Right renal cortex interstitium (tissue), 3 donors: ENCODE data around the gene IQGAP1. TPM values are rescaled to one million over a fixed set of nuclear protein-coding genes. Genes with fewer than 3 reads are reported as not detected.

ENCODE experiments used
- DNase-seq, 3 donors: peaks; one replicate each; pipeline ENCODE4 v3.0.0-alpha.2; 2013; ENCODE audit warnings: low read depth in 3 of 3, low spot score in 2 of 3
- polyA plus RNA-seq, 3 donors: library from polyadenylated mRNA; unstranded; fragments of 120-200 nt; gene quantifications; one replicate each; pipeline ENCODE4 v1.2.1, GENCODE V29; 2013; ENCODE audit not compliant: insufficient read length in 3 of 3

IQGAP1 gene
- polyA plus RNA-seq, 3 donors = 179 to 208 (median 195) TPM

GRCh38 chr15:90432253-90432652 is 44.2 kb downstream of the IQGAP1 start:
- DNase-seq = no peak

DNA sequence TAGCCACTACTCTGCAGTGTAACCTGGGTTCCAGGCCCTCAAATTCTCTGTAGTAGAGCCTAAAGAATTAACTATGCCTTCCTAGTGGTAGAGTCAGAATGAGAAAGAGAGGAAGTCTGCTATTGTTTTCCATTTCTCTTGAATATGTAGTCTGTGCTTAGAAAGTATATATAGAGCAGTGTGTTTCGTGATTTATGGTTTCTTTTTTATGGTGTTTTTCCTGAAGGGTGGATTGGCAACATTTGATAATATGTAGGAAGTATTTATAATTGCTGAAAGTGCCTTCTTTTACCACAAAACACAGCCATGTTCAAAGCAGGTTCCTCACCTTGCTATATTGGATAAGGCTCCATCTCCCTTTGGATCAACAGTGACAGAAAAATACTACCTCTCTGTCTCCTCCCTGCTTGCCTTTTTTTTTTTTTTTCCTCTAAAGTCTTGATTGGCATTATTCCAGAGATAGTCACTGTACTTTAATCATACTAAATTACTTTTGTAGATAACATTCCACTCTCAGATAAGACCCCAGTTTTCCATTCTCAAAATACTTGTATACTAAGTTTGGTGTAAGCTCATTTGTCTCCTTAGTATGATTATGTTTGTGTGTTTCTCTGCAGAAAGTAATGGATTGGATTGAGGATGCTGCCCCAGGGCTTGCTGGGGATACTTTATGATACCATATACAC is 47.8 kb downstream of the IQGAP1 start:
- DNase-seq = no peak

DNA sequence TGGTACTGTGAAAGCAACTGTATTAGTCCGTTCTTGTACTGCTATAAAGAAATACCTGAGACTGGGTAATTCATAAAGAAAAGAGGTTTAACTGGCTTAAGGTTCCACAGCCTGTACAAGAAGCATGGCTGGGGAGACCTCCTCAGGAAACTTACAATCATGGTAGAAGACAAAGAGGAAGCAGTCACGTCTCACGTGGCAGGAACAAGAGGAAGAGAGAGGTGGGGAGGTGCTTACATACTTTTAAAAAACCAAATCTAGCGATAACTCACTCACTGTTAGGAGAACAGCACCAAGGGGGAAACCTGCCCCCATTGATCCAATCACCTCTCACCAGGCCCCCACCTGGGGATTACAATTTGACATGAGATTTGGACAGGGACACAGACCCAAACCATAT is 48.9 kb downstream of the IQGAP1 start:
- no peak for DNase-seq

DNA sequence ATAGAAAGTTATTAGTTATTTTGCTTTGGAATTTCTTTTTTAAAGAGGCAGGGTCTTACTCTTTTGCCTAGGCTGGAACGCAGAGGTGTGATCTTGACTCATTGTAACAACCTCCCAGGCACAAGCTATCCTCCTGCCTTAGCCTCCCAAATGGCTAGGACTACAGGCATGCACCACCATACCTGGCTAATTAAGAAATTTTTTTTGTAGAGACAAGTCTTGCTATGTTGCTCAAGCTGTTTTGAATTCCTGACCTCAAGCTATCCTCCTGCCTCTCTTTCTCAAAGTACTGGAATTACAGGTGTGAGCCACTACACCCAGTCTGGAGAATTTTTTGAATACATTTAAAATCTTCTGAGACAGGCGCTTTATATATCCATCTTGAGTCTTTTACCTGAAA is 49.5 kb downstream of the IQGAP1 start:
- DNase-seq = no peak

DNA sequence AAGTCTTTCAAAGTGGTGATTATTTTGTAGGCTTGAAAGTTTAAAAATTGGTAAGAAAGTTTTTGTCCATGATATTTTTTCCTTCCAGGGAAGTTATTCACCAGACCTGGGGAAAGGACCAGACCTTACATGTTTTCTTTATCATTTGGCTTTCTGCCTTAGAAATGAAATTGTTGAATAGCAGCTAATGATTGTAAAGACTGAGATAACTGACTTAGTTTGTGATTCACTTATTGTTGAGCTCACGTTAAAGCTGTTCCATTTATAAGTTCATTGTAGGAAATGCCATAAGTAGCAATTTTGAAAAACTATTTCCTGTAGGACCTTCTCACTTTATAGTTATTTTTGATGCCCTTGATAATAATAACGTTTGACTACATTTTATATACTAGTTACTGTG is 51.9 kb downstream of the IQGAP1 start:
- DNase-seq = no peak

DNA sequence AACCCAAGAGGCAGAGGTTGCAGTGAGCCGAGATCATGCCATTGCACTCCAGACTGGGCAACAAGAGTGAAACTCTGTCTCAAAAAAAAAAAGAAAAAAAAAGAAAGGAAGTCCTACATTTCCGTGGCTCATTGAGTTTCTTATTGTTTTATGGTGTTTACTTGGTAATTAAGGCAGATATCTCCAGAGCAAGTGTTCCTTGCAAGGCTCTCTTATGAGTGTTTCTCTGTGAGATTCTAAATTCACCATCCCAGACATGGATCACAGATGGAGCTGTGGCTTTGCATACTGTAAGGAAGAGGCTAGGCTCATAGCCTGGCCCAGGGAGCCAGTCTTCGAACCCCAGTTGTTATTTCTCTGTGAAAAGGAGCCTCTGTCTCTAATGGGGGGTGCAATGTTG is 53.0 kb downstream of the IQGAP1 start:
- no peak for DNase-seq

DNA sequence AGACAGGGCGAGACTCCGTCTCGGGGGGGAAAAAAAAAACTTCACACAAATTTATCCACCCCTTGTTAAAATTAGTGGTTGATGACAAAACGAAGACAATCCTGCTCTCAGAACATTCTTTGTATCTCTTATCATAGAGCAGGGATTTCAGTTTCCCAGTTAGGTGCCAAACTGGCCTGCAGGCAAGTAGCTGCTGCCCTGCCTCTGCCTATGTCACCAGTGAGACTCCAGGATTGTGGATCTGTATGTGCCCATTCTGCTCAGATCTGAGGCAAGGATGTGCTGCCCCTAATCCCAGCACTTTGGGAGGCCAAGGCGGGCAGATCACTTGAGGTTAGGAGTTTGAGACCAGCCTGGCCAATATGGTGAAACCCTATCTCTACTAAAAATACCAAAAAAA is 54.4 kb downstream of the IQGAP1 start:
- no peak for DNase-seq

- DNase-seq = no peak
Measured at GRCh38 chr15:90449206-90449735, 61.2 kb downstream of the IQGAP1 start.

DNA sequence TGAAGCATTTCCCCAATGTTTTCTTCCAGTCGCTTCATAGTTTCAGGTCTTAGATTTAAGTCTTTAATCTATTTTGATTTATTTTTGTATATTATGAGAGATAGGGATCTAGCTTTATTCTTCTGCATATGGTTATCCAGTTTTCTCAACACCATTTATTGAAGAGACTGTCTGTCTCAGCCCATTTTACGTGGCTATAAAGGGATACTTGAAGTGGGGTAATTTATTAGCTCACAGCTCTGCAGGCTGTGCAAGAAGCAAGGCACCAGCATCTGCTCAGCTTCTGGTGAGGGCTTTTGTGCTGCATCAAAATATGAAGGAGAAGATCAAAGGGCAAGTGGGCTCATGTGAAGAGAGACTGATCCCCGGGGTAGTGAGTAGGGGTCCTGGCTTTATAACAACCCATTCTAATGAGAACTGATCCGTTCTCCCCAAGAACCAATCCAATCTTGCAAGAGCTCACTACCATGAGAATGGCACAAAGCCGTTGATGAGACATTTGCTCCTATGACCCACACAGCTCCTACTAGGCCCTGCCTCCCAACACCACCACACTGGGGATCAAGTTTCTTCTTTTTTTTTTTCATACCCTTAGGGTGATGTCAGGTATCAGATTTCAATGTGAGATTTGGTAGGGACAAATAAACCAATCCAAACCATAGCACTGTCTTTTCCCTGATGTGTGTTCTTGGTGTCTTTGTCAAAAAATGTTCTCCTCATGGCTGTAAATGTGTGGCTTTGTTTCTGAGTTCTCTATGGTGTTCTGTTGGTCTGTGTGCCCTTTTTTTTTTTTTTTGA is 63.2 kb downstream of the IQGAP1 start:
- DNase-seq = no peak

DNA sequence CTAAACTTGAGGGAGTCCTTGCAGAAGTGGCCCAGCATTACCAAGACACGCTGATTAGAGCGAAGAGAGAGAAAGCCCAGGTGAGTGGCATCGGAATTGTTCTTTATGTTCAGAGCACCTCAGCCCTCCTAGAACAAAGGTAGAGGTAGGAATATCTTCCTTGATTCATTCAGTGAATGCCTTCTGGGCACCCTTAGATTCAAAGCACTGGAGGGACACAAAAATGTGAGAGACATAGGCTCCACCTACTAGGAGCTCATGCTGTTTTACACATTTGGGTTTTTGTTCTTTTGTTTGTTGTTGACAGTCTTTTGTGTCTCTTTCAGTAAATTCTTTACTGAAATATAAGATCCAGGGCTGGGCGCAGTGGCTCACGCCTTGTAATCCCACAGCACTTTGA is 68.2 kb downstream of the IQGAP1 start:
- DNase-seq = no peak

DNA sequence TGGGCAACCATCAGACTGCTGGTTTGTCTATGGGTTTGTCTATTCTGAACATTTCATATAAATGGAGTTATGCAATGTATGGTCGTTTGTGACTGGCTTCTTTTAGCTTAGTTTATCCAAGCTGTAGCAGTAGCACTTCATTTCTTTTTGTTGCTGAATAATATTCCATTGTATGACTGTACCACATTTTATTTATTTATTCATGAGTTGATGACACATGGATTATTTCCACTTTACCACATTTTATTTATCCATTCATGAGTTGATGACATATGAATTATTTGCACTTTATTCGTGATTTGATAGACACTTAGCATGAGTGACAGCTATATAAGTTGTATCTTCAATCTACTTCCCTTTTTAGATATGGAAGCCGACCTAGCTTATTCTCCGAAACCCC is 70.0 kb downstream of the IQGAP1 start:
- DNase-seq = no peak

DNA sequence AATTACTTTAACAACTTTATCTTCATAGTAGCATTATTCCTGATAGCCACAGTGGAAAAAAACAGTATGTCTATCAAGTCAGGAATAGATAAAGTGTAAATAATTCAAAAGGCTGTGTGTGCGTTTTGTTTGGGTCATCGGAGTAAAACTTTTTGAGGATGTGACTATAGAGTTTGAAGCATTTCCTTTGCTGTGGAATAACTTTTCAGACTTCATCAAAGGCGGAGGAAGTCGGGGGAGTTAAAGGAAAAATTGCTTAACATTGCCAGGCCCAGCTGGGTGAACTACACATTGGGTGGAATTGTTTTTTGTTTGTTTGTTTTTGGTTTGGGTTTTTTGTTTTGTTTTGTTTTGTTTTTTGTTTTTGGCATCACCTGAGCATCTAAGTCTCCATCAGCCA is 71.3 kb downstream of the IQGAP1 start:
- DNase-seq = no peak

DNA sequence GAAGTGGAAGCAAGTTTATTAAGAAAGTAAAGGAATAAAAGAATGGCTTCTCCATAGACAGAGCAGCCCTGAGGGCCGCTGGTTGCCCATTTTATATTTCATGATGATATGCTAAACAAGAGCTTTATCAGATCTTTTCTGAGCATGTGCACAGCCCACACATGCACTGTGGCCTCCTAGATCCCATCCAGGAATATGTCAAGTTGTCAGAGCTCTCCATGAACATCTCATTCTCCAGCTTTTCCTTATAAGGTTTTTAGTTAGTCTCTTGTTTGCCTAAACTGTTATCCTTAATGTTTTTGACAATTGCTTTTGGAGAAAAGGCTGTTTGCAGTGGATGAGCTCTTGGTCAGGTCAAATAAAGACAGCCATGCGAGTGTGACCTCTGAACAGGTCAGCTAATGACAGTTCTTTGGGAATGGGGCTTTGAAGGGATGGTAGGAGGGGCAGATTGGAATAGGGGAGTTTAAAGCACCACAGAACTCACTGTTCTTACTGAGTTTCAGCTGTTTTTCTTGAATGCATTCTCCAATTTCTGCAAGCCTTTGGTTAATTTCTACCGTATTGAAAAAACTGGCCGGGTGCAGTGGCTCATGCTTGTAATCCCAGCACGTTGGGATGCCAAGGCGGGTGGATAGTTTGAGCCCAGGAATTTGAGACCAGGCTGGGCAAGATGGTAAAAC is 72.2 kb downstream of the IQGAP1 start:
- DNase-seq = no peak

DNA sequence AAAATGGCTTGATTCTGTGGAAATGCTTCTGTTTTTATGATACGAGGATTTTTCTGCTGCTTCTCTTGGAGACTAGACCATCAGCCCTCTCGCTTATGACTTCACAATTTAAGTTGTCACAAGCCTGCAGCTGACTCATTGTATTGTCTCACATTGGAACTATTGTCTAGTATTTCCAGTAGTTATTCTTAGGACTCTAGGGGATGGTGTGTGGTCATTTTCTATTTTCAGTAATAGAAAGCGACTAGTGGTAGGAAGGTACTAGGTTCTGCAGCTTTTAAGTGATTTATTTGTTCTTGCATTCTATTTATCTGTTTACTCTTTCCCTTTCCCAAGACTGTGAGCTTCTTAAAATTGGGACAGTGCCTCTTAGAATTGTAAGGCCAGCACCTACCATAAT is 75.3 kb downstream of the IQGAP1 start:
- no peak for DNase-seq

DNA sequence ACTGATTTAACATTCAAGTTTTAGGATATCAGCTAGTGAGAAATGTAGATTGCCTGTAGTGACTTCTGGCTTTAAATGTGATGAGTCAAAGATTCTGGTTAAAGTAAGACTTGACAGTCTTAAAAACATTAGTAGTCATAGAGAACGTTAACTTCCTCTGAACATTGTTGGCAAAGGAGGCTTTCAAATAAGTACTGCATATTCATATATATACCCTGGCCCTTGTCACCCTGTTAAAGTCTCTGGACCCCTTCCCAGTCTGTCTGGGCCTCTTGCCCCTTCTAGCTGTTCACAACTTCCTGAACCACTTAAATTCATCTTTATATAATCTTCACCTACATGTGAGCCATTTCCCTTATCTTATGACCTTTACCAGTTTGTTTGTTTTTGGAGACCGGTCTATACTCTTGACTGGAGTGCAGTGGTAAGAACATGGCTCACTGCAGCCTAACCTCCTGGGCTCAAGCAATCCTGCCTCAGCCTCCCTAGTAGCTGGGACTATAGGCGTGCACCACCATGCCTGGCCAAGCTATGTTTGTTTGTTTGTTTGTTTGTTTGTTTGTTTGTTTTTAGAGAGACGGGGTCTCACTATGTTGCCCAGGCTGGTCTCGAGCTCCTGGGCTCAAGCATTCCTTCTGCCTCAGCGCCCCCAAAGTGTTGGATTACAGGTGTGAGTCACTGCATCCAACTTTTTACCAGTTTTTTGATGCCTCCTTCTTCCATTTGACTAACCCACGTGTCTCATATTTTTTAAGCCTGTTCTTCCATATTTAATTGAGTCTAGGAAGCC is 77.3 kb downstream of the IQGAP1 start:
- no peak for DNase-seq

GRCh38 chr15:90465930-90466567 is 78.0 kb downstream of the IQGAP1 start:
- no peak for DNase-seq

GRCh38 chr15:90469723-90470122 is 81.7 kb downstream of the IQGAP1 start:
- no peak for DNase-seq

DNA sequence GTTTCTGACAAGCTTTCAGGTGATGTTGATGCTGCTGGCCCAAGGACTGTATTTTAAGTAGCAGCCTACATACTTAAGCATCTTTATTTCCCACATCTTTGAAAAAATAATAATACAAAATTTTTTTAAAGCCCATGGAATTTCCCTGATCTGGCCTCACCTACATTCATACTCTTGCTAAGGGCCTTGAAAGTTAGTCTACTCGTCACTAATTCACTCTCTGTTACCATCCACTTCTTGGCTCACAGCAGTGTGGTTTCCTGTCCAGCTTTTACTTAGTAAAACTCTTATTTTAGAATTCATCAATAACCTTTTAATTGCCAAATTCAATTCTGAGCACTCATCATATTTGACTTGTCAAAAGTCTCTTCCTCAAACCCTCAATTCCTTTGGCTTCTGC is 82.4 kb downstream of the IQGAP1 start:
- DNase-seq = no peak

GRCh38 chr15:90471126-90471525 is 83.1 kb downstream of the IQGAP1 start:
- DNase-seq = no peak

DNA sequence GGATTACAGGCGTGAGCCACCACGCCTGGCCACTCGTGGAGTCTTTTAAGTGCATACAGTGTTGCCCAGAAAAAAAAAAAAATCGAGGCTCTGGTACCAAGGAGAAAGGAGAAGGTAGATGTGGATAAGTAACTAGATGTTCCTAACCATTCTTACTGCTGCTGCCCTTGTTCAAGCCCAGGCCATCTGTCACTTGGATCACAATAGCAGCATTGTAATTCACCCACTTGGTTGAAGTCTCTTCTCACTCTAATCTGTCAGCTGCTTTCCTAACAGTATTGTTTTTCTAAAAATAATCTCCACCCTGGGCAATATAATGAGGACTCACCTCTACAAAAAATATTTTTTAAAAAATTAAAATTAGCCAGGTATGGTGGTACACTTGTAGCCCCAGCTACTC is 83.7 kb downstream of the IQGAP1 start:
- no peak for DNase-seq
